Muscle layer of colon (tissue), 2 donors: ENCODE results near the gene AK8.

Source experiments
- H3K27ac ChIP-seq: one replicate; pipeline ENCODE4 v1.7.0; 2013; ENCODE audit warnings: low read depth, mild to moderate bottlenecking, low read length, moderate library complexity
- H3K27me3 ChIP-seq, 2 donors: one replicate each; pipeline ENCODE4 v1.7.0; 2013; ENCODE audit warnings: low read length in 2 of 2, mild to moderate bottlenecking in 2 of 2; ENCODE audit not compliant: insufficient read depth in 2 of 2, control insufficient read depth in 1 of 2
- H3K36me3 ChIP-seq: one replicate; pipeline ENCODE4 v1.7.0; 2013; ENCODE audit warnings: mild to moderate bottlenecking, low read length; ENCODE audit not compliant: insufficient read depth
- H3K4me1 ChIP-seq: one replicate; pipeline ENCODE4 v1.7.0; 2013; ENCODE audit warnings: mild to moderate bottlenecking, low read length; ENCODE audit not compliant: insufficient read depth
- H3K4me3 ChIP-seq, 2 donors: one replicate each; pipeline ENCODE4 v1.7.0; 2013; ENCODE audit warnings: low read length in 2 of 2, low read depth in 1 of 2, mild to moderate bottlenecking in 1 of 2, moderate library complexity in 1 of 2
- H3K9ac ChIP-seq: one replicate; pipeline ENCODE4 v1.7.0; 2013; ENCODE audit warnings: low read length
- H3K9me3 ChIP-seq: one replicate; pipeline ENCODE4 v1.7.0; 2013; ENCODE audit warnings: mild to moderate bottlenecking, low read length
- donor health status: abdominal sarcoma.
- donor health status: Adenocarcinoma of cecum.

Gene AK8

GRCh38 chr9:132740526-132741309 lies 137.4 kb downstream of the AK8 start:
- Histone ChIP-seq H3K36me3 (no peaks in the 10 kb centered on the region), H3K4me3 (no peak overlapping the region), H3K4me1 (no peaks in the 10 kb centered on the region), H3K9me3 (no peaks in the 10 kb centered on the region), H3K27ac (no peak overlapping the region), H3K27me3 (peaks cover 21 to 24% of the 10 kb centered on the region in 2 donors), H3K9ac (no peak overlapping the region)

- no peak overlapping the region for H3K27ac ChIP-seq
- no peak overlapping the region for H3K9ac ChIP-seq
- H3K4me1 ChIP-seq: no peaks in the 10 kb centered on the region
- peaks cover 17 to 21% of the 10 kb centered on the region in 2 donors for H3K27me3 ChIP-seq
- no peaks in the 10 kb centered on the region for H3K9me3 ChIP-seq
- no peak overlapping the region for H3K4me3 ChIP-seq
- no peaks in the 10 kb centered on the region for H3K36me3 ChIP-seq
These were observed 138.3 kb downstream of the AK8 start for GRCh38 chr9:132739710-132740310.

DNA sequence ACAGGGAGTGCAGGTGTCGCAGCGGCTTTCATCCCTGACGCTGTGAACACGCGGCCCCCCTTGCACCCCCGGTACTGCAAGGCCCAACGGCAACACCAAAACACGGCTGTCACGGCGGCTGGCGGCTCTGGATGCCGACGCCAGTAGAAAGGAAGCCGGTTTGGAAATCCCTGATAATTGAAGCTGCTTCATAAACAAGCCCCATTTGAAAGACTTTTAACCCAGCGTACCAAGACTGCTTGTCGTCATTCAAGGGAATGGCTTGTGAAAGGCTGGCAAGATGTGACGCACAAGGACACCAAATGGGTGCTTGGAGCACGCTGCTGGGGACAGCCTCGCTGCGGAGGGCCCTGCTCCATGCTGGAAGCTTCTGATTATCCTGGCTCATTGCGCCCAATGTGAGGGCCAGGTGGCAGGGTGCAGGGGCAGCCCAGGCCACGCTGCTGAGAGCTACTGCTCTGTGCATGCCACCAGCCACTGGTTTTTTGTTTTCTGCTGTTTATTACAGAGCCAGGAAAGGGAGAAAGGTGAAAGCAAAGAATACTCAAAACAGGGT lies 144.7 kb downstream of the AK8 start:
- Histone ChIP-seq H3K27ac (no peak overlapping the region), H3K9me3 (no peaks in the 10 kb centered on the region), H3K27me3 (peaks cover 0 to 4% of the 10 kb centered on the region in 2 donors), H3K4me3 (no peak overlapping the region), H3K4me1 (no peaks in the 10 kb centered on the region), H3K36me3 (no peaks in the 10 kb centered on the region), H3K9ac (no peak overlapping the region)

DNA sequence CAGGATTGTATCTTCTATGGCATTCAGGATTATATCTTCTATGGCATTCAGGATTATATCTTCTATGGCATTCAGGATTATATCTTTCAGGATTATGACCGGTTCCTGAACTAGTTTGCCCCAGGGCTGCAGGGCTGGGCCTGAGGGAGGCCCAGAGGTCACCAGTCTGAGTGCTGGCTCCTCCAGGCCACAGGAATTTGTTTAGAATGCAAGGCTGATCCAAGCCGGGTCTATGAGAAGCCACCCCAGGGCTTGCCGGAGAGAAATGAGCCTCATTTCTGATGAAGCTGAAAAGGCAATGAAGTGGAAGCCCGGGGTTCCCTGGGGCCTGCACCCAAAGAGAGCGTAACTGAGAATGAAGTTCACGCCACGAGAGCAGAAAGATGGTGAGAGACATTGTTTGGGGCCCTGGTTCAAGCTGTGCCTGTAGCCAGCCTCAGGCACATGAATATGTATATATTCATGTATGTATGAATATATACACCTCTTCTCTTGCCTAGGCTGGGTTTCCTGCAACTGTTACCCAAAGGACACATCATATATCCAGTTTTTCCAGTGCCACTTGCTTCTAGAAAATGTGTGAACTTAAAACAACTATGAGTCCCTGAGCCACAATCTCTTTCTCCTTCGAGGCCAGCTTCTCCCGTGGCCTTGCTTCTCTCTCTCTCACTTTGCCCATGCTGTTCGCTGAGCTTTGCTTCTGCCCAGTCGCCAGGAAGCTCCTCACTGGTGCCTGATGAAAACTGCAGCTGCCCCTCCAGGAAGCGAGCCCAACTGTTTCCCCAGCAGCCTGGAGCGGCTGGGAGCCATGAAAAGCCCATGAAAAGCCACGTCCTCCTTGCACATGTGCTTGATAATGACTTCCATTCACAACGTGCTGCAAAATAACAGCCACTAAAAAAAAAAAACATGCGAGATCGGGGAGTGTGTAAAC lies 145.5 kb downstream of the AK8 start:
- no peaks in the 10 kb centered on the region for H3K36me3 ChIP-seq
- H3K9ac ChIP-seq: no peak overlapping the region
- H3K4me3 ChIP-seq: no peak overlapping the region
- H3K9me3 ChIP-seq: no peaks in the 10 kb centered on the region
- H3K27ac ChIP-seq: no peak overlapping the region
- H3K27me3 ChIP-seq: peaks cover 0 to 4% of the 10 kb centered on the region in 2 donors
- no peaks in the 10 kb centered on the region for H3K4me1 ChIP-seq

DNA sequence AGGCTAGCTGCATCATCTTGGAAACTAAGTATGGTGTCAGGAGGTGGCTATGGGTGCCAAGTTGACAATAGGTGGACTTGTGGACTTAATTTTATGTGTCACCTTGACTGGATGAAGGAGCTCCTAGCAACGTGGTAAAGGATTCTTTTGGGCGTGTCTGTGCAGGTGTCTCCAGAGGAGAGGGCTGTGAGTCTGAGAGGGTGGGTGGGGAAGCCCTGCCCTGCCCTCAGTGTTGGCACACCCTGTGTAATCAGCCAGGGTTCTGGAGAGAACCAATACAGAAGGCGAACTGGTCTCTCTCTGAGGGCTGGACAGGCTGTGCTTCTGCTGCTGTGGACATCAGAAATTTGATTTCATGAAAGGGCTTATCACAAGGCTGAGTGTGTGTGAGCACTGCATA lies 146.9 kb downstream of the AK8 start:
- H3K4me1 ChIP-seq: no peaks in the 10 kb centered on the region
- no peak overlapping the region for H3K27ac ChIP-seq
- H3K36me3 ChIP-seq: no peaks in the 10 kb centered on the region
- H3K9ac ChIP-seq: no peak overlapping the region
- no peak overlapping the region for H3K4me3 ChIP-seq
- H3K27me3 ChIP-seq: peaks cover 0 to 4% of the 10 kb centered on the region in 2 donors
- H3K9me3 ChIP-seq: no peaks in the 10 kb centered on the region

GRCh38 chr9:132730054-132731033 lies 147.7 kb downstream of the AK8 start:
- Histone ChIP-seq H3K27ac (no peak overlapping the region), H3K9ac (no peak overlapping the region), H3K27me3 (peaks cover 0 to 4% of the 10 kb centered on the region in 2 donors), H3K36me3 (no peaks in the 10 kb centered on the region), H3K4me3 (no peak overlapping the region), H3K4me1 (no peaks in the 10 kb centered on the region), H3K9me3 (no peaks in the 10 kb centered on the region)

DNA sequence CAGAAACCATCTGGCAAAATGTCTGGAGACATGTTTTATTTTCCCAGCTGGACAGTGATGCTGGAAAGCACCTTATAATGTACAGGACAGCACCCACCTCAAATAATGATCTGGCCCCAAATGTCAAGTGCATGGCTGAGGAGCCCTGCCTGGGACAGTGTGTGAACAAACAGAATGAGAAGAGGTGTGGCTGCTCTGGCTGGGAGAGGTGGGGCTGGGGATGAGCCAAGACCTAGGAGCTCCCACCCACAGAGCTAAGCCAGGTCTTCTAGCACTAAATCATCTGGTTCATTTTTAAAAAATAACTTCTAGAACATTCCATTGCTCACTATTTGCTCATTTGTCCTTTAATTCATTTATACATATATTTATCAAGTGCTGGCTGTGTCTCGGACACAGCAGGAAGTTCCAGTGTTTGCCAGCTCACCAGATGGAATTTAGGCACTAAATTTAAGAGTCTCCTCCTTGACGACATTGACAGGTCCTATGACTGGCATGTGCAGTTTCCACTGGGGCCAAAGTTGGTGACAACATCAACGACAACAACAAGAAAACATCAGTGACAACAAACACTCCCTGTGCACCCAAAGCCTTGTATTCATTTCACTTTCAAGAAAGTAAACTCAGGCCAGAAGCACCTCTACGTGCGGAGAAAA lies 148.7 kb downstream of the AK8 start:
- no peaks in the 10 kb centered on the region for H3K9me3 ChIP-seq
- H3K36me3 ChIP-seq: no peaks in the 10 kb centered on the region
- H3K9ac ChIP-seq: no peak overlapping the region
- peaks cover 0 to 4% of the 10 kb centered on the region in 2 donors for H3K27me3 ChIP-seq
- no peak overlapping the region for H3K4me3 ChIP-seq
- H3K4me1 ChIP-seq: no peaks in the 10 kb centered on the region
- H3K27ac ChIP-seq: no peak overlapping the region

DNA sequence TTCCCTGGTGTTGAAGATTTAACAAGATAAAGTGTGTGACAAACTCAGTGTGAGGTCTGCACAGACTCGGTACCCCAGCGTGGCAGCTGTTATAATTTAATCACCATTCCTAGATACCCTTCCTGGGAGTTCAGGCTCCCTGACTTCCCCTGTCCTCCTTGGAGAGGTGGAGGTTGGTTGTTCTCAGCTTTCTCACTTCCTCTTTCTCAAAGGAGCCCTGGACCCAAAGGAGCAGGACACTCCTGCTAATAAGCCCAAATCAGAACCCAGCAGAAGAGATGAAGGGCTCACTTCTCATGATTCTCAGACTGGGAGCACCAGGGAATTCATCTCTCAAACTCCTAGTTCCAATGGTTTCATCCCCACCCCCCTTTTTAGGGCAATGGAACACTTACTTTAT lies 149.6 kb downstream of the AK8 start:
- Histone ChIP-seq H3K9me3 (no peaks in the 10 kb centered on the region), H3K4me3 (no peak overlapping the region), H3K36me3 (no peaks in the 10 kb centered on the region), H3K9ac (no peak overlapping the region), H3K4me1 (no peaks in the 10 kb centered on the region), H3K27ac (no peak overlapping the region), H3K27me3 (peaks cover 0 to 2% of the 10 kb centered on the region in 2 donors)

GRCh38 chr9:132728071-132728470 lies 150.0 kb downstream of the AK8 start:
- Histone ChIP-seq H3K9me3 (no peaks in the 10 kb centered on the region), H3K4me1 (no peaks in the 10 kb centered on the region), H3K27ac (no peak overlapping the region), H3K27me3 (no peaks in the 10 kb centered on the region), H3K9ac (no peak overlapping the region), H3K4me3 (no peak overlapping the region), H3K36me3 (no peaks in the 10 kb centered on the region)

GRCh38 chr9:132726576-132727130 lies 151.4 kb downstream of the AK8 start:
- H3K36me3 ChIP-seq: no peaks in the 10 kb centered on the region
- no peak overlapping the region for H3K9ac ChIP-seq
- H3K4me3 ChIP-seq: no peak overlapping the region
- no peak overlapping the region for H3K27ac ChIP-seq
- no peaks in the 10 kb centered on the region for H3K27me3 ChIP-seq
- no peaks in the 10 kb centered on the region for H3K4me1 ChIP-seq
- H3K9me3 ChIP-seq: no peaks in the 10 kb centered on the region
